Measurements from ENCODE around the gene CIB4.
"Not testable (repeated sequence)": the region's sequence is repeated elsewhere in the genome, so short reads cannot be mapped to it uniquely, and the experiment has no call there.

CIB4 gene

GRCh38 chr2:26666671-26667070 is 25.5 kb upstream of the CIB4 start:
- DNase-seq (ENCODE audit: low spot score): no peak

GRCh38 chr2:26665296-26665695 is 24.1 kb upstream of the CIB4 start:
- DNase-seq (ENCODE audit: low spot score): not testable (repeated sequence)

DNA sequence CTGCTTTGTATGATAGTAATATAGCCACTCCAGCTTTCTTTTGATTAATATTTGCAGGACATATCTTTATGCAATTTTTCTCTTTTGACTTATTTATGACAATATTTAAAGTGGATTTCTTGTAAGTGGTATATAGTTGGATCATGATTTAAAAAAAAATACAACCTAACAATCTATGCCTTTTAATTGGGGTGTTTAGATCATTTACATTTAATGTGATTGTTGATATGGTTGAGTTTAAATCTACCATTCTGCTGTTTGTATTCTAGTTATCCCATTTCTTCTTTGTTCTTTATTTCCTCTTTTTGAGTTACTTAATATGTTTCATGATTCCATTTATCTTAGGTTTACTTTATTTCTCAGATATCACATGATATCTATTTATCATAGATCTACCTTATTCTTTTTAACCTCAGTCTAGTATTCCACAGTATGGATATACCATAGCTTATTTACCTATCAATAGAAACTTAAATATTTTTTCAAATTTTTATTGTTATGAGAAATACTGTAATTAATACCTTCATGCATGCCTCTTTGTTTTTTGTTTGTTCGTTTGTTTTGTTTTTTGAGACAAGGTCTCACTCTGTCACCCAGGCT is 19.3 kb upstream of the CIB4 start:
- DNase-seq (ENCODE audit: low spot score): no peak

- no peak for DNase-seq (ENCODE audit: low spot score)
These were observed 17.7 kb upstream of the CIB4 start for GRCh38 chr2:26658691-26659346.

DNA sequence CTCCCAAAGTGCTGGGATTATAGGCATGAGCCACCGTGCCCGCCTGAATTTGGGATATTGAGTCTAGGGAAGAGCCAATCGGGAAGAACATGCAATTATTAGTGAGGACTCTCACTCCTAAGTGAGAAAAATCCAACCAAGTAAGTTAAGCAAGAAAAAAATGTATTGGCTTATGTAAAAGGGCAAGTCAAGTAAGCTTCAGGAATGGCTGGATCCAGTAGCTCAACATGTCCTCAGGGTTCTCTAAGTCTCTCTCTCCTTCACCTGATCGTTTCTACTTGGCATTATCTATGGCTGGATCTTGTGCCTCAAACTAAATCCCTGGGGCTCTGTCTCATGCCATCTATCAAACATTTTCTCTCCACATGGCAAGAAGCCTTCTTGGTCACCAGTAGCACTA is 16.1 kb upstream of the CIB4 start:
- DNase-seq (ENCODE audit: low spot score): no peak

- DNase-seq (ENCODE audit: low spot score): no peak
These were observed 14.5 kb upstream of the CIB4 start for GRCh38 chr2:26655611-26656195.

- DNase-seq (ENCODE audit: low spot score): not testable (repeated sequence)
These were observed 14.0 kb upstream of the CIB4 start for GRCh38 chr2:26655120-26655519.

DNA sequence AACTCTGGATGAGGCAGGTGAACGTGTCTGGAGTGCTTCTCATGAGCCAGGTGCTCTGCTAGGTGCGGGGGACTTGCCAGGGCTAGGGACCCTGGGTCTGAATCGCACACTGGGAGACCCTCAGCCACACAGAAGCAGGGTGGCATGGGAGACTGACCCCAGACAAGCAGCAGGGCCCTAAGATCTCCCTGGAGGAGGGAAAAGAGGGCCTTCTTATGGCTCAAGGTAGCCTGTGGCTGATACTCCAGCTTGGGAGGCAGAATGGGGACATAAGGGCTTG is 12.8 kb upstream of the CIB4 start:
- no peak for DNase-seq (ENCODE audit: low spot score)

GRCh38 chr2:26653207-26654060 is 12.3 kb upstream of the CIB4 start:
- DNase-seq (ENCODE audit: low spot score): no peak

GRCh38 chr2:26652361-26653041 is 11.3 kb upstream of the CIB4 start:
- DNase-seq (ENCODE audit: low spot score): no peak

- DNase-seq (ENCODE audit: low spot score): no peak
These were observed 10.6 kb upstream of the CIB4 start for GRCh38 chr2:26651799-26652198.

DNA sequence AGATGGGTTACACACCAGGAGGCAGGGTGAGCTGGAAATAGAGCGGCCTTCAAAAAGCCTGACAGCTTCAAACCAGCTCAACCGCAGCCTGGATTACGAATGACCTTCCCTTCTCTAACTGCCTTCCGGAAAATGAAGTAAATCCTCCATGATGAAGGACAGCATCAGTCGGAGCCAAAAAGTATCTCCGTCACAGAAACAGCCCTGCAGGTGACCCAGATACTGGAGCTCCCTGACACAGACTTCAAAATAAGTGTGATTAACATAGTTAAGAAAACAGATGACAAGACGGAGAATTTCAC is 10.3 kb upstream of the CIB4 start:
- DNase-seq (ENCODE audit: low spot score): no peak

DNA sequence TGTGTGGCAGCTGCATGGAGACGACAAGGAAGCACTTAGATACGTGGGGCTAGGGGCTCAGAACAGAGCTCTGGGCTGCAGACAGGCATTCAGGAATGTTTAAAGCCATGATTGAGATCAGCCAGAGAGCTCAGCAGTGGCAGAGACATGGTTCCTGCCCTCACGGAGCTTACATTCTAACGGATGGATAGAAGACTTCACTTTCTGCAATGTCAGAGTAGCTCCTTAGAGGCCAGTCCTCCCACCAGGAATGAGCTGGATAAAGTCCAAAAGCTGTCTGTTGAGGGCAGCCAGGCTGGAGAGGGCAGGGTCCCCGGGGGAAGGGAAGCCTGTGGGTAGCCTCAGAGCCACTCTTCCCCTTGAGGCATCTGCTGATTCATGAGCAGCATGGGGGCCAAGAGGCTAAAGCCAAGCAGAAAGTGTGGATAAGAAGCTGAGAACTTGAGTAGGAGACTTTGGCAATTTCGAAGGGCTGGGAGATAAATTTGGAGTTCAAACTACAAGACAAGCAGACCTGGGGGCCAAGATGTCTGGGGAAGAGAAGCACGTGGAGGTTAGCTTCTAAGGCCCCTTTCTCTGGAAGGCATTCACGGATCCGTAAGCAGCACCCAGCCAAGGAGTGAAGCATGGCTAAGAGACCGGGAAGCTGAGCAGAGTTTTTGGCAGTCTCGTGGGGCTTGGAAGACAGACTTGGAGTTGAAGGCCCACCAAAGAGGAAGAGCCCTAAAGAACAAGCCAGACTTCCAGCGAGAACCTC is 9.7 kb upstream of the CIB4 start:
- DNase-seq (ENCODE audit: low spot score): no peak

DNA sequence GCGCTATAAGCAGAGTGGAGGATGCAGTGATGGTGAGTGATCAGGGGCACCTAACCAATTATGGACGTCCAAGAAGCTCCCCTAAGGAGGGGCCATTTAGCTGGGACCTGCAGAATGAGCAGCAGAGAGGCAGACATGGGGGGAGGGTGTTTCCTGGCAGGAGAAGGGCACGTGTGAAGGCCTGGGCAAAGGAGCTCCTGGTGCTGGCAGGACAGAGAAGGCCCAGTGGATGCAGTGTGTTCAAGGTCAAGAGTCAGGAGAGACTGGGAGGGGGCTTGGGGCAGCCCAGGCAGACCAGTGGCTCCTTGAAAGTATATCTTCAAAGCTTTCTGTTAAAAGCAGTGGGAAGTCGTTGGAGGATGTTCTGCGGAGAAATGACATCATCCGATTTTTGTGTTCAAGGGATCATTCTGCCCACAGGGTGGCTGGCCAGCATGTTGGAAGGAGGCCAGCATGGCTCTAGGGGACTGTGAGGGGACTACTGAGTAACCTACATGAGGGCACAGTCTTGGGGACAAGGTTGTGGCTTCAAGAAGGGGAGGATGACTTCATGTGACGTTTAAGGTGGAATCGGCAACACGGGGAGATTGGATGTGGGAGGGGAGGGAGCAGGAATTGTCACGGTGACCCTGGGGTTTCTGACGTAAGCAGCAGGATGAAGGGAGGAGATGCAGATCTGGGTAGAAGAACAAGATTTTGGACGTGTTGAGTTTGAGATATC is 9.0 kb upstream of the CIB4 start:
- DNase-seq (ENCODE audit: low spot score): no peak

GRCh38 chr2:26649322-26649721 is 8.2 kb upstream of the CIB4 start:
- no peak for DNase-seq (ENCODE audit: low spot score)

DNA sequence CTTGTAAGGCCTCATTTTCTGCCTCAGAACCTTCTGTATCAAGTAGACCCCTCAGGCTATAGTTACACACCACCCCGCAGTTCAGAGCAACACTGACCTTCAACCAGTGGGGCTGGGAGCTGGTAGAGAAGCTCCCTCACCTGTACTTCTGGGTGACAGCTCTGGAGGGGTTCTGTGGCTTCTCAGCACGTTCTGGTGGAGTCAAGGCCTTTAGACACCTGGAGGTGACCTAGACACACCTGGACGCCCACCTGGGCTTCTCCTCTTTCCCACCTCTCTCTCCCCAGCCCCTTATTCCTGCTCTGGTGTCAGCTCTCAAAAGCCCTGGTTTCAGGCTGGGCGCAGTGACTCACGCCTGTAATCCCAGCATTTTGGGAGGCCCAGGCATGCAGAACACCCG is 7.3 kb upstream of the CIB4 start:
- no peak for DNase-seq (ENCODE audit: low spot score)

DNA sequence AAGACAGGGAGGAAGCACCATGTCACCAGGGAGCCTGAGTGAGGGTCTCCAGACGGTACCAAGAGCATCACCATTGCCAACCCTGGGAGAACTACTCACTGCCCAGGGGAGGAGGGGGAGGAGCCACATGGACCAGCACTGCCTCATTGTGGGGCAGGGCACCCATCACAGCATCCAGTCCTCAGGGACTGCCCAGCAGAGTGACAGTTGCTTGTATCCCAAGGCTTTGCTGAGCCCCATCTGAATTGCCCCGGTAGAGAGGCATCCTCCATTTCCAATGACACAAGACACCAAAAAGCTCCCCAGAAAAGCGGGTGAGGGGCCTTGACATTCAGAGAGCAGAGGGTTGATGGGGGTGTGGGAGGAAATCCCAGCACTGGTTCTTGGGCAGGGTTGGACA is 6.8 kb upstream of the CIB4 start:
- no peak for DNase-seq (ENCODE audit: low spot score)

DNA sequence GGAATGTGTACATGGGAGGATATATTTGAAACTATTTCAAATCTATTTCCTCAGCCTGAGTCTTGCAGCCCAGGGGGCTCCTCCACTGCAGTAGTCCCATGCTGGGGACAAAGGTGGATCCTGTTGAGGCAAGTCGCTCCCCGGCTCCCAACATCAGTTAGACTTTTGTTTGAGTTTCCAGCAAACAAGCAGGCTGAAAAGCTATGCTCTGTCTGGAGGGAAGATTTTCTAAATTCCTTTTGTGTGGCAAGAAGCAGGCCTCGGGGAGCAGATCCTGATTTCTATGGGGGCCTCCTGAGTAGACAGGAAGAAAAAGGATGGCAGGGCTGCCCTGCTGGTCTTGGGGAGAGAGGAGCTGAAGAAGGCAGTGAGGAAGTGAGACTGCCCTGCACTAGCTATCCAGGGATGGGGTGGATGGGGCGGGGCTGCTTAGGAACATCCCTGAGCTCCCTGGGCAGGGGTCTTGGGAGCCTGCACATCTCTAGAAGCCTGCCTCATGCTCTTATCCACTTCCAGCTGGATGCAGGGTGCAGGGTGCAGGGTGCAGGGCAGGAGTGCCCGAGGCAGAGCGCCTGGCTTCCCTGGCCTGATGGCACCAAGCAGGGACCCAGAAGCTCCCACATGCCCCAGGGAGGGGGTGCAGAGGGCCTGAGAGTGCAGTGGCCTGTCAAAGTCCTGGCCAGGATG is 6.0 kb upstream of the CIB4 start:
- no peak for DNase-seq (ENCODE audit: low spot score)

DNA sequence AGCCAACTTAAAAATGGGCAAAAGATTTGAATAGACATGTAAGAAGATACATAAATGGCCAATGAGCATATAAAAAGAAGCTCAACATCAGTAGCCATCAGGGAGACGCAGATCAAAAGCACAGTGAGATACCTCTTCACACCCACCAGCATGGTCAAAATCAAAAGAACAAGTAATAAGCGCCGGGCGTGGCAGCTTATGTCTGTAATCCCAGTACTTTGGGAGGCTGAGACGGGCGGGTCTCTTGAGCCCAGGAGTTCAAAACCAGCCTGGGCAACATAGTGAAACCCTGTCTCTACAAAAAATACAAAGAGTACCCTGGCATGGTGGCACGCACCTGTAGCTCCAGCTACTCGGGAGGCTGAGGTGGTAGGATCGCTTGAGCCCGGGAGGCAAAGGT is 4.6 kb upstream of the CIB4 start:
- no peak for DNase-seq (ENCODE audit: low spot score)

DNA sequence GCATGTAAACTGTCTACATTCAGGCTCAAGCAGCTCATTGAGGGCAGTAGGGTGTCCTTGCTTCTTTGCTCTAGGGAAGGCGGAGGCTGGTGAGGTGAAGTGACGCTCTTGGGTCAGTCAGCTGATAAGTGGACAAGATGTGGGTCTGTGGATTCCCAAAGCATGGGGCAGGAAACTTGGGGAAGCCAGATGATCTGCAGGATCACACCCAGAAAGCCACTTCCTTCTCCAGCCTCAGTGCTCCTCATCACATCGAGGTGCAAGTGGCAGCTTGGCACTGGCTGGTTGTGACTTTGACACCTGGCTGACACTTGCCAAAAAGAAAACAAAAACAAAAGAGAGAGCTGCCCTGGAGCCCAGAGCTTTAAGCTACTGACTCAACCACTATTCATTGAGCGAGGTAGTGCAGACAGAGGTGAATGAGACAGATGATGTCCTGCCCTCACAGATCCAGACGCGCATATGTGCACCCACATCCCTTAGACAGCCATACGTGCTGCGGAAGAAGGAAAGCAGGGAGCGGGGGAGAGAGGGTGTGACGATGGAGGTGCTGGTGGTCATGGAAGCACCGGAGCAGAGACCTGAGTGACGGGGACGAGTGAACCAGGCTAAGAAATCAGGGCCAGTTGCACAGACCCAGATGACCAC is 3.1 kb upstream of the CIB4 start:
- no peak for DNase-seq (ENCODE audit: low spot score)

Measured in CD4-positive, alpha-beta T cell treated with Interleukin-15 for 4 hours (primary cell).